Left renal cortex interstitium (tissue), 4 donors: ENCODE measurements around the gene HERC2. TPM values are rescaled to one million over a fixed set of nuclear protein-coding genes. Genes with fewer than 3 reads are reported as not detected.

Experiments used
- DNase-seq, 4 donors: peaks; one replicate each; pipeline ENCODE4 v3.0.0-alpha.2; 2013; ENCODE audit warnings: low read depth in 4 of 4, low spot score in 2 of 4, missing footprints in 1 of 4
- polyA plus RNA-seq, 4 donors: library from polyadenylated mRNA; unstranded; fragments of 120-200 nt; gene quantifications; one replicate each; pipeline ENCODE4 v1.2.1, GENCODE V29; 2013; ENCODE audit not compliant: insufficient read length in 4 of 4

Gene HERC2
- polyA plus RNA-seq, 4 donors, result 38.4 to 63.9 (median 50.0) TPM

DNA sequence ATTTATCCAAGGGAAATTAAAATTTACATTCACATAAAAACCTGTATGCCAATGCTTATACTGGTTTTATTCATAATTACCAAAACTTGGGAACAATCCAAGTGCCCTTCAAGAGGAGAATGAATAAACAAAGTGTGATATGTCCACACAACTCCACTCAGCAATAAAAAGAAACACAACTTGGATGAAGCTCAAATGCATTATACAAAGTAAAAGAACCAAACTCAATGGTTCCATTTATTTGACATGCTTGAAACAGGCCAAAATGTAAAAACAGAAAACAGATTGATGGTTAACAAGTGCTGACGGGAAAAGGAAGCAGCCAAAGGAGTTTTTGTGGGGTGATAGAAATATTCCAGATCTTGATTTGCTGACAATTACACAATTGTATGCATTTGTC lies 246.4 kb downstream of the HERC2 start:
- no peak for DNase-seq

DNA sequence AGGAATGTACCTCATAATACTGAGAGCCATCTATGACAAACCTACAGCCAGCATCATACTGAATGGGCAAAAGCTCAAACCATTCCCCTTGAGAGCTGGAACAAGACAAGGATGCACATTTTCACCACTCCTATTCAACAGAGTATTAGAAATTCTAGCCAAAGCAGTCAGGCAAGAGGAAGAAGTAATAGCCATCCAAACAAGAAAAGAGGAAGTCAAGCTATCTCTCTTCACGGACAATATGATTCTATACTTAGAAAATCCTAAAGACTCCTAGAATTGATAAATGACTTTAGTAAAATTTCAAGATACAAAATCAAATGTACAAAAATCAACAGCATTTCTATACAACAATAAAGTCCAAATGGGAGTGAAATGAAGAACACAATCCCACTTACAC lies 253.0 kb downstream of the HERC2 start:
- DNase-seq, result no peak

DNA sequence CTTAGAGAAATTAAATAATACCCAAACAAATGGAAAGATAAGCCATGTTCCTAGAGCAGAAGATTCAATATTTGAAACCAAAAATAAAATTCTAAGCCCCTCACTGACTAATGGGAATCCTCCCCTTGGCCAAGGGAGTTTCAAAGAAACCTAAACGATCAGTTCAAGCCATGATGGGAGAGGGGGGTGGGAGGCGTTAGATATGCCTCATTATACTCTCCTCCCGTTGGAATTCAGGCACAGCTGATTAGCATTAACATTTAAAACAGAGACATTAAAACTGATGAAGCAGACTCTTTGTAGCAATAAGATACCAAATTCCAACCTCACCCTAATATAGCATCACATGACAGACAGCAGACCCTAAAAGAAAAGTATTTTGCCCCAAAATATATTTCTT lies 255.7 kb downstream of the HERC2 start:
- no peak for DNase-seq

Other genes starting within 250 kb of the HERC2 start
- 1 to 10 TPM; 8.0 to 9.2 (median 8.9) TPM for gene OCA2, start 222.9 kb downstream of the HERC2 start, polyA plus RNA-seq
- not detected for gene GOLGA6L24, start 35.9 kb upstream of the HERC2 start, polyA plus RNA-seq
- not detected for gene GOLGA8F, start 56.5 kb upstream of the HERC2 start, polyA plus RNA-seq
- gene GOLGA8G, start 210.8 kb upstream of the HERC2 start, polyA plus RNA-seq, result under 1 TPM in 2 of 4 donors, not detected in 2; 0.22 to 0.30 TPM
- gene GOLGA6L25, start 231.4 kb upstream of the HERC2 start, polyA plus RNA-seq, result not detected